Uterus (tissue), 4 donors: Measurements from ENCODE around the gene C14orf180. TPM values are rescaled to one million over a fixed set of nuclear protein-coding genes. Genes with fewer than 3 reads are reported as not detected.

Source experiments
- DNase-seq, 2 donors: peaks; one replicate each; pipeline ENCODE4 v3.0.0-alpha.2; 2019 to 2020
- H3K27ac ChIP-seq, 2 donors: fragments of 200-600 bp; sonication (generic); 1 replicate in 1 of 2; 2 replicates in 1 of 2; pipeline ENCODE4 v1.5.1; 2016 to 2018
- H3K27me3 ChIP-seq, 2 donors: fragments of 200-600 bp; sonication (generic); one replicate each; pipeline ENCODE4 v1.5.1; 2018 to 2019; ENCODE audit warnings: control low read depth in 1 of 2
- H3K36me3 ChIP-seq, 2 donors: fragments of 200-600 bp; sonication (generic); one replicate each; pipeline ENCODE4 v1.5.1; 2019; ENCODE audit warnings: control low read depth in 1 of 2
- H3K4me1 ChIP-seq, 2 donors: fragments of 200-600 bp; sonication (generic); one replicate each; pipeline ENCODE4 v1.5.1; 2018 to 2019; ENCODE audit warnings: control low read depth in 1 of 2
- H3K4me3 ChIP-seq, 2 donors: fragments of 200-600 bp; sonication (generic); 1 replicate in 1 of 2; 2 replicates in 1 of 2; pipeline ENCODE4 v1.5.1; 2018 to 2019; ENCODE audit warnings: mild to moderate bottlenecking in 1 of 2
- H3K9me3 ChIP-seq, 2 donors: fragments of 200-600 bp; sonication (generic); one replicate each; pipeline ENCODE4 v1.5.1; 2019; ENCODE audit warnings: control low read depth in 1 of 2
- POLR2A ChIP-seq, 2 donors: fragments of 450-650 bp; IDR thresholded peaks; one replicate each; pipeline ENCODE4 v1.6.1; 2016; ENCODE audit warnings: antibody characterized with exemption in 2 of 2, mild to moderate bottlenecking in 1 of 2, moderate library complexity in 1 of 2
- intact Hi-C: fragments of 100-400 bp; cut with DNase I; formaldehyde crosslinking; loops from one replicate; pipeline ENCODE4 v1.15.1; 2023; ENCODE audit warnings: low total_unique reads
- total RNA-seq, 4 donors: library from RNA; depleted of rRNA in 3 of 4; stranded (reverse); fragments of >200 nt in 3 of 4; gene quantifications; one replicate each; pipeline versions ENCODE4 v1.1.0 to v1.2.4, GENCODE V29; 2014 to 2023
- TF ChIP-seq, protein P1 (sequence below), 4 experiments: fragments of 200-600 bp in 2 of 4; fragments of 450-650 bp in 2 of 4; sonication (generic) in 2 of 4; IDR thresholded peaks; one replicate each; pipeline ENCODE4 v1.5.1; 2016 to 2019; ENCODE audit warnings: antibody characterized with exemption in 4 of 4, mild to moderate bottlenecking in 2 of 4, moderate library complexity in 1 of 4
- donor health status: DM: yes; HTN: yes; CAD: no.

The C14orf180 gene
- total RNA-seq, 4 donors from 2014 or later, result 0.21 to 2.1 (median 0.26) TPM; not detected in 1

DNA sequence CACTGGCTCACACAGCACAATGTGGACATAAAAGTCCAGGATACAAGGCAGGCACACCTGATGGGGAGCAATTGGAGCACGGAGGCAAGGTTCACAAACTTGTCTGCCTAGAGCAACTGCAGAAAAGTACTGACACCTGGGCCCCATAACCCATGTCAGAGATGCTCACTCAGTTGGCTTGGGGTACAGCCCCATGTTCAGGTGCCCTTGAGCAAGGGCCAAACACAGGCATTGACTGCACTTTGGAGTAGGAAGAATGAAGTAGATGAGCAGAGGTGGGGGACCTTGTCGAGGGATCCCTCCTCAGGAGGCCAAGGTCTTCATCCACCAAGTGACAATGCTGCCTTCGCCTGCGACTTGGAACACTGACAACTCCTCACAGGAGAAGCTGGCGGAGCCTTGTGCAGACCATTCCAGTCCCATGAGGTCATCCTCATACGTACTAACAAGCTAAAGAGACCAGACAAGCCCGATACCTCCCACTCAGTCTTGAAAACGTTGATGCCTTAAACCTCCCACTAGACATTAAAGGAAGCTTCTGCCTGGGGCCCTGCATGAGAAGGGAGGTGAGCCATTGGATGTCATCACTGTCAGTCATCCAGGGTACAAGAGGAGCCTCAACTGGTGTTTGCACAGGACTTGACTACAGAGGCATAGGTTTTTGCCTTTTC lies 42.5 kb upstream of the C14orf180 start:
- Histone ChIP-seq H3K4me3 (no peak overlapping the region), H3K9me3 (no peaks in the 10 kb centered on the region), H3K36me3 (no peaks in the 10 kb centered on the region), H3K27ac (no peak overlapping the region), H3K27me3 (peaks cover 0 to 4% of the 10 kb centered on the region in 2 donors), H3K4me1 (no peaks in the 10 kb centered on the region)
- DNase-seq, result no peak
- intact Hi-C loops, result no loop called here
- TF ChIP-seq, protein P1, sequence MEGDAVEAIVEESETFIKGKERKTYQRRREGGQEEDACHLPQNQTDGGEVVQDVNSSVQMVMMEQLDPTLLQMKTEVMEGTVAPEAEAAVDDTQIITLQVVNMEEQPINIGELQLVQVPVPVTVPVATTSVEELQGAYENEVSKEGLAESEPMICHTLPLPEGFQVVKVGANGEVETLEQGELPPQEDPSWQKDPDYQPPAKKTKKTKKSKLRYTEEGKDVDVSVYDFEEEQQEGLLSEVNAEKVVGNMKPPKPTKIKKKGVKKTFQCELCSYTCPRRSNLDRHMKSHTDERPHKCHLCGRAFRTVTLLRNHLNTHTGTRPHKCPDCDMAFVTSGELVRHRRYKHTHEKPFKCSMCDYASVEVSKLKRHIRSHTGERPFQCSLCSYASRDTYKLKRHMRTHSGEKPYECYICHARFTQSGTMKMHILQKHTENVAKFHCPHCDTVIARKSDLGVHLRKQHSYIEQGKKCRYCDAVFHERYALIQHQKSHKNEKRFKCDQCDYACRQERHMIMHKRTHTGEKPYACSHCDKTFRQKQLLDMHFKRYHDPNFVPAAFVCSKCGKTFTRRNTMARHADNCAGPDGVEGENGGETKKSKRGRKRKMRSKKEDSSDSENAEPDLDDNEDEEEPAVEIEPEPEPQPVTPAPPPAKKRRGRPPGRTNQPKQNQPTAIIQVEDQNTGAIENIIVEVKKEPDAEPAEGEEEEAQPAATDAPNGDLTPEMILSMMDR (IDR thresholded peaks at IDR 0.05), result no peak
- TF ChIP-seq POLR2A (IDR thresholded peaks at IDR 0.05), result no peak

DNA sequence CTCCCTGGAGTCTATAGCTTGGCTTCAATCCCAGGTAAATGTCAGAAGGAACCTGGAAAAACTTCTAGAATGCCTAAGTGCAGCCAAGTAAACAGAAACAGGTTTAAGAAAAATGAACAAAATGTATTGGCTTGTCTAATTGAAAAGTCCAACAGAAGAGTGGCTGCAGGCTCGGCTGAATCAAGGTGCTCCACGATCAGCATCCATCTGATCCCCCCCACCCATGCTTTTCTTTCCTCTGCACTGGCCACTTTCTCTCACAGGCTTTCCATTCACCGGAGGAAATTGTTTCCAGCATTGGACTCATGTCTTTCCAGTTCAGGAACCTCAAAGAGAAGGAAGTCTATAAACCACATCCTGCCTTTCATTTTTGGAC lies 42.0 kb upstream of the C14orf180 start:
- peaks cover 0 to 4% of the 10 kb centered on the region in 2 donors for H3K27me3 ChIP-seq
- no peaks in the 10 kb centered on the region for H3K9me3 ChIP-seq
- no peak overlapping the region for H3K27ac ChIP-seq
- no peaks in the 10 kb centered on the region for H3K4me1 ChIP-seq
- H3K4me3 ChIP-seq, result no peak overlapping the region
- no peak for DNase-seq
- no peak for TF ChIP-seq POLR2A (IDR thresholded peaks at IDR 0.05)
- TF ChIP-seq, protein P1 (IDR thresholded peaks at IDR 0.05), result no peak
- intact Hi-C loops, result no loop called here
- H3K36me3 ChIP-seq, result no peaks in the 10 kb centered on the region

DNA sequence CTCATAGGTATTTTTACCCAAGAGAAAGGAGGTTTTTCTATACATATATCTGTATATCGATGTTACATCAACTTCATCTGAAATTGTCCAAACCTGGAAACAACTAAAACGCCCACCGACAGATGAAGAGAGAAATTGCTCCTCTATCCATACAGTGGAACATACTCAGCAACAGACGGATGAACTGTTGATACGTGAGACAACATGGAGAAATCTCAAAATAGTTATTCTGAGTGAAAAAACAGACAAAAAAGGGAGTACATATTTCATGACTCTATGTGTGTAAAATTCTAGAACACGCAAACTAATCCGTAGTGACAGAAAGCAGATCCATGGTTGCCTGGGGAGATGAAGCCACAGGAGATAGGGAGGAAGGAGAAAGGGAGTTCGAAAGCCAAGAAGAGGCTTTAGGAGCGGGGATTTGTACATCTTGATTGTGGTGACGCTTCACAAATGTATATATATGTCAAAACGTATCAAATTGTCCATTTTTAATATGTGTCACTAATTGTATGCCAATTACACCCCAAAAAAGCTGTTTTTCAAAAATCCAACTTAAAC lies 37.6 kb upstream of the C14orf180 start:
- Histone ChIP-seq H3K9me3 (no peaks in the 10 kb centered on the region), H3K27me3 (peaks cover 0 to 4% of the 10 kb centered on the region in 2 donors), H3K27ac (no peak overlapping the region), H3K4me1 (no peaks in the 10 kb centered on the region), H3K4me3 (no peak overlapping the region), H3K36me3 (no peaks in the 10 kb centered on the region)
- DNase-seq, result no peak
- intact Hi-C loops, result no loop called here
- TF ChIP-seq, protein P1 (IDR thresholded peaks at IDR 0.05), result no peak
- no peak for TF ChIP-seq POLR2A (IDR thresholded peaks at IDR 0.05)

DNA sequence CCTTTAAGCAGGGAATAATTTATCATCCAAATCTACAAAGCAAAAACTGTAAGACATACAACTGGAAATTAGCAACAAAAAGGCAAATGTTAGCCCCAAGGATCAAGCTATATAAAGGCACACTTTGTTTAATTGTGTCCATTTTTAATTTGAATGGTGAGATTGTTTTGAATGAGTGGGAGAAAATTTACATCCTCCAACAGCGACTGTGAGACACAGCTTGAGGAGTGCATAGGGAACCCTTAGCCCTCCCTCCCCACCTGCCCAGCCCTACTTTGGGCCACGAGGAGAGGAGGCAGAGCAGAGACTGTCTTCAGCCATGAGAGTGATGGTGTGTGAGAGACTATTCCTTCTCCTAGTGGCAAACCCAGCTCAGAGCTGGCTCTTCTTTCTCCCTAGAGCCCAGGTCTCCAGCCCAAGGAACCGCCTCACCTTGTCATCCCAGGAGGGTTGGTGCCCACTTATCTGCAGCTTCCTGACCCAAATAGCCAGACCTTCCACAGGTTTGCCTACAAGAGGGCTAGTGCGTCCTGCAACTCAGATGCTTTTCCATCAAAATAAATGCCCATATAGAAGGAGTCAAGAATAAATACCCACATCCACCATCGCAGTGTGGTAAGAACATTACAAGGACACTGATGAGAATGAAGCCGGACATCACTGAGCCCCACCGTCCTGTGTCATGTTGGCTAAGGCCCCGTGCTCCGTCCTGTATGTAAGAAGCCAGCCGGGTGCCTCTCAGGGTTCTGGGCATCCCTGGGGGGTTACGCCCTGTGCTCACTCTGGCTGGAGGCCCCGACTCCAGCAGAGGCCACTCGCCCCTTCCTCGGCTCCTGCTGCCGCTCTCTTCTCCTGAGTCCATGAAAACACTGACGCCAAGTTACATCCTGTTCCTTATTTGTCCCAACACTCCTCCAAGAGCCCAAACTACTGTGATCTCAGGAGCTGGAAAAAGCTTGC lies 36.4 kb upstream of the C14orf180 start:
- Histone ChIP-seq H3K36me3 (no peaks in the 10 kb centered on the region), H3K27ac (no peak overlapping the region), H3K9me3 (no peaks in the 10 kb centered on the region), H3K4me3 (no peak overlapping the region), H3K4me1 (no peaks in the 10 kb centered on the region), H3K27me3 (peaks cover 0 to 4% of the 10 kb centered on the region in 2 donors)
- no peak for TF ChIP-seq POLR2A (IDR thresholded peaks at IDR 0.05)
- TF ChIP-seq, protein P1 (IDR thresholded peaks at IDR 0.05), result no peak
- no peak for DNase-seq
- intact Hi-C loops, result no loop called here
